Esophagus muscularis mucosa (tissue), 4 donors: Measurements from ENCODE around the gene NDUFB2.

Experiments used
- CTCF ChIP-seq, 3 experiments: fragments of 200-600 bp in 2 of 3; fragments of 450-650 bp in 1 of 3; sonication (generic) in 2 of 3; IDR thresholded peaks; one replicate each; pipeline ENCODE4 v1.5.1; 2017 to 2019; ENCODE audit warnings: antibody characterized with exemption in 3 of 3, mild to moderate bottlenecking in 2 of 3, moderate library complexity in 1 of 3
- EP300 ChIP-seq: sonication (generic); formaldehyde crosslinking; IDR thresholded peaks from one replicate; pipeline ENCODE4 v1.6.1; 2017; ENCODE audit warnings: antibody characterized with exemption
- POLR2A ChIP-seq: fragments of 450-650 bp; IDR thresholded peaks from one replicate; pipeline ENCODE4 v1.6.1; 2017; ENCODE audit warnings: antibody characterized with exemption, moderate library complexity, mild to moderate bottlenecking, low read depth

GRCh38 chr7:140673774-140674155, 22.7 kb upstream of the NDUFB2 start:
- TF ChIP-seq CTCF (IDR thresholded peaks at IDR 0.05): no peak
- TF ChIP-seq EP300: no peak
- TF ChIP-seq POLR2A: no peak
